ENCODE results near the gene CPOX. TPM values are rescaled to one million over a fixed set of nuclear protein-coding genes. Genes with fewer than 3 reads are reported as not detected.
A peak's percentile ranks its signal among the peaks of the same experiment; 100 is the strongest.

The CPOX gene
- total RNA-seq, 1 donor from 2014 or later = 19.3 TPM

DNA sequence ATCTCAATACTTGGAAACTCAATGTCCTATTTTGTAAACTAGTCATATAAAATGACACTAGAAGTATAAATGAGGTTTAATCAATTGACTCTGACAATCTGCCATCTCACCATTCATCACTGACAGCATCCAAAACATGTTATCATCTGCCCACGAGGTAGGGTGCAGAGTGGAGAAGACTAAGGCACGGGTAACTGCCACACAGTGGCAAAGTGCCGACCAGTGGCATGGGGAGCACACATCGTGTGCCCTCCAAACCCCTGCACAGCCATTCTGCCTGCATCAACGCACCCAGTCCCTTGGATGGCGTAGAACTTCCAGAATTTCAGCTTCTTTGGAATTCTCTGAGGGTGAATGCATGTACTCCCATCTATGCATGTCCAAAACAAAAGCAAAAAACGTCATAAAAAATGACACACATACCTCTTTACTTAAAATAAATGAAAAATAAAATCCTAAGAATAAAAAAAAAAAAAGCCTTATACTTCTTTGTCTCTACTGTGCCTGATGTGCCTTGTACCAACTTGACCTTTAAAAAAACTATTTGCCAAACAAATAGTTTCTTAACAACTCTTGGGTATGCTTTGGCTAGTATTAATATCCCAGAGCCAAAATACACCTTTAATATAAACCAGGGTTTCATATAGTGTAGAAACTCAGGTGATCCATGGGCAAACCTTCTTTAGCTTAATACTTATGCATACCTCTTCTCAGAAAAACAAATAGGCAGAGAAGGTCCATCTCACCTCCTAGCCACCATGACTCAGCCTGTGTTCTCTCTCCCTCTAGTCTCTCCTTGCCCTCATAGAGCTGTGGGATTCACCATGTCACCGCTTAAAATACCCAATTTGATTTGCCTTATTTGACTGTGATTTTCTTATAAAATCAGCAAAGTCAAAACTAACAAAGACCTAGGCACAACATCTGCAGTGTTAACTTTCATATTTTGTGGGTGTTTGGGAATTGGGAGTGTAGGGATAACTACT lies 12.7 kb downstream of the CPOX start:
- Mint-ChIP-seq H3K4me3 (ENCODE audit: unreplicated experiment) (no peak overlapping the region), H3K9me3 (ENCODE audit: unreplicated experiment) (no peaks in the 10 kb centered on the region), H3K27ac (ENCODE audit: unreplicated experiment) (no peak overlapping the region), H3K27me3 (ENCODE audit: unreplicated experiment) (no peaks in the 10 kb centered on the region), H3K36me3 (ENCODE audit: unreplicated experiment) (peaks cover 50% of the 10 kb centered on the region), H3K4me1 (ENCODE audit: unreplicated experiment) (peaks cover 20% of the 10 kb centered on the region)
- TF ChIP-seq, protein P1, sequence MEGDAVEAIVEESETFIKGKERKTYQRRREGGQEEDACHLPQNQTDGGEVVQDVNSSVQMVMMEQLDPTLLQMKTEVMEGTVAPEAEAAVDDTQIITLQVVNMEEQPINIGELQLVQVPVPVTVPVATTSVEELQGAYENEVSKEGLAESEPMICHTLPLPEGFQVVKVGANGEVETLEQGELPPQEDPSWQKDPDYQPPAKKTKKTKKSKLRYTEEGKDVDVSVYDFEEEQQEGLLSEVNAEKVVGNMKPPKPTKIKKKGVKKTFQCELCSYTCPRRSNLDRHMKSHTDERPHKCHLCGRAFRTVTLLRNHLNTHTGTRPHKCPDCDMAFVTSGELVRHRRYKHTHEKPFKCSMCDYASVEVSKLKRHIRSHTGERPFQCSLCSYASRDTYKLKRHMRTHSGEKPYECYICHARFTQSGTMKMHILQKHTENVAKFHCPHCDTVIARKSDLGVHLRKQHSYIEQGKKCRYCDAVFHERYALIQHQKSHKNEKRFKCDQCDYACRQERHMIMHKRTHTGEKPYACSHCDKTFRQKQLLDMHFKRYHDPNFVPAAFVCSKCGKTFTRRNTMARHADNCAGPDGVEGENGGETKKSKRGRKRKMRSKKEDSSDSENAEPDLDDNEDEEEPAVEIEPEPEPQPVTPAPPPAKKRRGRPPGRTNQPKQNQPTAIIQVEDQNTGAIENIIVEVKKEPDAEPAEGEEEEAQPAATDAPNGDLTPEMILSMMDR (IDR thresholded peaks at IDR 0.05) = no peak
- no peak for DNase-seq (ENCODE audit: extremely low spot score, unreplicated experiment)

DNA sequence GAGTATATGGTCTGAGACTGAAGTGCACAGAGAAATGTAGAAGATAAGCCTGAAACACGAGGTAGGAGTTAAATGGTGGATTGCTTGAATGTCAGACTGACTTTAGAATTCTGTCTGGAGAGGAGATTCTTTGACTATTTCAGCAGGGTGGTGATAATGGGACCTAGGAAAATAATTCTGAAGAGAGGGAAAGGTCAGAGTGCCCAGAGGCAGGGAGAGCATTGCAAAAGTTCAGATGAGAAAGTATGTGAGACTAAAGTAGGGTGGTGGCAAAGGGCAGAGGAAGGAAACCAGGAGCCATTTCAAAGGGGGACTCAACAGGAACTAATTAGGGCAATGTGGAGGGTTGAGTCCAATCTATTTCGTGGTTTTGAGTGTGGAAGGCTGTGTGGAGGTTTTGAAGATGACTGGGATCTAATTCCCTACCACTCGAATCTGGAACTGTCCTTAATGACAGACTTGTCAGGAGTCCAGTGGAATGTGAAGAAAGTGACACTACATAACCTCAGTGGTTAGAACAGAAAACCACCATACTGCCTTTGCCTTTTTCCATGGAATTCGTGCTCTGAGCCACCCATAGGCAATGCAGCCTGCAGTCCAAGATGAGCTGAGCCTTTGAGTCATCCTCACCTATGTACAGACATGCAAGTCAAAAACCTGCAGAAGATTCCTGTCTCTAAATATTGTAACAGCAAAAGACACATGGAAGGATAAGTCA lies 16.1 kb downstream of the CPOX start:
- DNase-seq (ENCODE audit: extremely low spot score, unreplicated experiment) = no peak
- Mint-ChIP-seq H3K4me1 (ENCODE audit: unreplicated experiment) (peaks cover 15% of the 10 kb centered on the region), H3K36me3 (ENCODE audit: unreplicated experiment) (peaks cover 36% of the 10 kb centered on the region), H3K27me3 (ENCODE audit: unreplicated experiment) (no peaks in the 10 kb centered on the region), H3K9me3 (ENCODE audit: unreplicated experiment) (no peaks in the 10 kb centered on the region), H3K4me3 (ENCODE audit: unreplicated experiment) (no peak overlapping the region), H3K27ac (ENCODE audit: unreplicated experiment) (no peak overlapping the region)
- TF ChIP-seq, protein P1 (IDR thresholded peaks at IDR 0.05) = no peak

DNA sequence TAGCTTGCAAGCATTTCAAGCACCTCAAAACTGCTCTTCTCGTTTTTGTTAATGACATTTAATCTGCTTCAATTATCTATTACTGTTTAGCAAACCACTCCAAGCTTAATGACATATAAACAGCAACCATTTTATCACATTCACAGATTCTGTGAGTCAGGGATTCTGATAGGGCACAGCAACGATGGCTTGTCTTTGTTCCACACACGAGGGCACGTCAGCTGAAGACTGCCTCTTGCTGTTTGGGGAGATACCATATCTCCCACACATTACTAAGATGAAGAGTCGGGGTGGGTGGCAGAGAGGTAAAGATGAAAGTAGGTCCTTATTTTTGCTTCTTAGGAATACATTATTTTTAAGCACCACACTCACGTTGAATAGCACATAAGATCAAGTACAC lies 19.3 kb downstream of the CPOX start:
- Mint-ChIP-seq H3K27me3 (ENCODE audit: unreplicated experiment) (peaks cover 2% of the 10 kb centered on the region), H3K9me3 (ENCODE audit: unreplicated experiment) (no peaks in the 10 kb centered on the region), H3K27ac (ENCODE audit: unreplicated experiment) (no peak overlapping the region), H3K36me3 (ENCODE audit: unreplicated experiment) (peaks cover 17% of the 10 kb centered on the region), H3K4me3 (ENCODE audit: unreplicated experiment) (no peak overlapping the region), H3K4me1 (ENCODE audit: unreplicated experiment) (peaks cover 15% of the 10 kb centered on the region)
- no peak for DNase-seq (ENCODE audit: extremely low spot score, unreplicated experiment)
- TF ChIP-seq, protein P1 (IDR thresholded peaks at IDR 0.05) = no peak

DNA sequence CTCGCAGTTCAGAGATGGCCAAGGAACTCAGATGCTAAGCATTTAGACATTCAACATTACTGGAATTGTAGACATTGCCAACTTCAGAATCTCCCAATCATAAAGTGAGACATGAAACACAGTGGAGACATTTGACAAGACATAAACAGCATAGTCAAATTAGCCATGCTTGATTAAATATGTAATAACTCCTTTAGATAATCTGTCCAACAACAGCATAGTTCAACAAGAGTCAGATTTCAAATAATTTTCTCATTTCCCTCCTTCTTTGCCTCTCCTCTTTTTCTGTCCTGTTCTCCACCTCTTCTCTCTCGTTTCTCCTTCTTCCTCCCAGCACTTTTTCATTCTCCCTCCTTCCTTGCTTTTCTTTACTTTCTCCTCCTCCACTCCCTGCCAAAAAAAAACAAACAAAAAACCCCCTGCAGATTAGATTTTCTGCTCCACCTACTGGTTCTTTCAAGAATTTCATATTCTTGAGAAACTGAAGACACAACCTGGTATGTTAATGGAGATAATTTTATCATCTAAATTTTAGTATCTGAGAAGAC lies 20.2 kb downstream of the CPOX start:
- TF ChIP-seq, protein P1 (IDR thresholded peaks at IDR 0.05) = peak; percentile 61
- Mint-ChIP-seq H3K27me3 (ENCODE audit: unreplicated experiment) (peaks cover 4% of the 10 kb centered on the region), H3K36me3 (ENCODE audit: unreplicated experiment) (peaks cover 11% of the 10 kb centered on the region), H3K4me3 (ENCODE audit: unreplicated experiment) (no peak overlapping the region), H3K27ac (ENCODE audit: unreplicated experiment) (no peak overlapping the region), H3K4me1 (ENCODE audit: unreplicated experiment) (peaks cover 15% of the 10 kb centered on the region), H3K9me3 (ENCODE audit: unreplicated experiment) (no peaks in the 10 kb centered on the region)
- no peak for DNase-seq (ENCODE audit: extremely low spot score, unreplicated experiment)
